Measurements from ENCODE around the gene MRPS2.
"Not testable (repeated sequence)": the region's sequence is repeated elsewhere in the genome, so short reads cannot be mapped to it uniquely, and the experiment has no call there.

Gene MRPS2

GRCh38 chr9:135514342-135515082 lies 14.0 kb downstream of the MRPS2 start:
- DNase-seq (ENCODE audit: low read depth, low spot score), result no peak

GRCh38 chr9:135515083-135515951 lies 14.8 kb downstream of the MRPS2 start:
- no peak for DNase-seq (ENCODE audit: low read depth, low spot score)

DNA sequence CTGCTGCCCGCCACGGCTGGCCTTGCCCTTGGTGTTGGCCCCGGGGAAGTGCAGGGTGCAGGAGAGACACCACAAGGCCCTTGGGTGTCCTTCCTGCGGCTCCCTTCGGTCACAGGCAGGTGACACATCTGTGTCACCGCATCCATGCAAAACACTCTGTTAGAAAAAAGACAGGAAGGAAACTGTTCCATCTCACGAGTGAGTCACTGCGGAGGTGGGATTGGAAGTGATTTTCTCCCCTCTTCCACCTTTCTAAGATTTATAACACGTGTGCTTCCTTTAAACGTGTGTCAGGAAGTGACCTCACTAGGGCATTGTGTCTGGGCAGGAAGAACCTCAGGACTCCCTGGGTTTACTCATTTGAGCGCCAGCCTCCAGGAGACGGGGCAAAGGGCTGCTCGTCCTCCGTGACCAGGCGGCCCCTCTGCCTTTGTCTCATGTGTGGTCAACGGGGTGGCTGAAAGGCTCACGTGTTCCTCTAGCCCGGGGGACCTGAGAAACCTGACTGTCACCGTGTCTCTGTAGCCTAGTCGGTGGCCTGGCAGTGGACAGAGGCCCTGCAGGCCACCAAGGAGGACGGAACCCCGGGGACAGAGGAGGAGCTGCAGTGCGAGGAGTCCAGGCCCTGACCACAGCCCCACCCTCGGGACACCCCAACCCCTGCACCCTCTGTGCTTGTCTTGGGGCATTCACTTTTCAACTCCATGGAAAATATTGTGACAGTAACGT lies 15.8 kb downstream of the MRPS2 start:
- no peak for DNase-seq (ENCODE audit: low read depth, low spot score)

DNA sequence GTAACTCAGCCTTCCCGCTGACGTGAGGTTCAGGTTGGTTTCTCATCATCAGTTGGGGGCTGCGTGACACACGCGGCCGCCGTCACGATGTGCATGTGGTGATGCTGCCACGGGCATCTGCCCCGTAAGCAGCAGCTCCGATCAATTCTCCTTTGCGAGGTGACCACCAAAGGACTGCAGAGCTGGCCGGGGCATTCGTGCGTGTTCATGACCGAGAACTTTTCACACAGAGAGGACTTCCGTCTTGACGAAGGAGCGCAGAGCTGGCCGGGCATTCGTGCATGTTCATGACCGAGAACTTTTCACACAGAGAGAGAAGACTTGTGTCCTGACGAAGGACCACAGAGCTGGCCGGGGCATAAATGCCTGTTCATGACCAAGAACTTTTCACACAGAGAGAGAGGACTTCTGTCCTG lies 16.9 kb downstream of the MRPS2 start:
- DNase-seq (ENCODE audit: low read depth, low spot score), result no peak

DNA sequence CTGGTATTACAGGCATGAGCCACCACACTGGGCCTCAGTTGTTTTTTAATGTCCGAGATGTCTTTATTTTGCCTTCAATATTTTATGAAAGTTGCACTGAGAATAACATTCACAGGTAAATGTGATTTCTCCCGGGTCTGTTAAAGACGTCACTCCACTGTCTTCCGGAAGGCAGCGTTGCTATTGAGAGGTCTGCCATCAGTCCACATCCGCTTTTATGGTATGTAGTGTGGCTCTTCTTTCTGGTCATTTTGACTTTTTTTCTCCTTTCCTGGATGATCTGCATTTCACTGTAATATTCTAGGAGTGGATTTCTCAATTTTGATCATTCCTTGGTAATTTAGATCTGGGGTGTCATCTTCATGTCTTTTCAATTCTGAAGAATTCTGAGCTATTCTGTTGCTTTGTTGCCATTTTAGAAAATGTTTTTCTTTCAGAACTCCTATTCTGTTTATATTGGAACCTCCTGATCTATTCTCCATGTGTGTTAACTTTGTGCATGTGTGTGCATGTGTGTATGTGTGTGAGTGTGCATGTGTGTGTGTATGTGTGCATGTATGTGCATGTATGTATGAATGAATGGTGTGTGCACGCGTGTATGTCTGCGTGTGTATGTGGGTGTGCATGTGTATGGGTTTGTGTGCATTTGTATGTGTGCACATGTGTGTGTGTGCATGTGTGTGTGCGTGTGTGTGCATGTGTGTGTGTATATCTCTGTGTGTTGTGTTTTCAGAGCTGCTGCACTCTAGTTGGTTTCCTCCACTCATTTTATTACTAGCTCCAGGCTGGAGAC lies 18.9 kb downstream of the MRPS2 start:
- DNase-seq (ENCODE audit: low read depth, low spot score), result no peak

DNA sequence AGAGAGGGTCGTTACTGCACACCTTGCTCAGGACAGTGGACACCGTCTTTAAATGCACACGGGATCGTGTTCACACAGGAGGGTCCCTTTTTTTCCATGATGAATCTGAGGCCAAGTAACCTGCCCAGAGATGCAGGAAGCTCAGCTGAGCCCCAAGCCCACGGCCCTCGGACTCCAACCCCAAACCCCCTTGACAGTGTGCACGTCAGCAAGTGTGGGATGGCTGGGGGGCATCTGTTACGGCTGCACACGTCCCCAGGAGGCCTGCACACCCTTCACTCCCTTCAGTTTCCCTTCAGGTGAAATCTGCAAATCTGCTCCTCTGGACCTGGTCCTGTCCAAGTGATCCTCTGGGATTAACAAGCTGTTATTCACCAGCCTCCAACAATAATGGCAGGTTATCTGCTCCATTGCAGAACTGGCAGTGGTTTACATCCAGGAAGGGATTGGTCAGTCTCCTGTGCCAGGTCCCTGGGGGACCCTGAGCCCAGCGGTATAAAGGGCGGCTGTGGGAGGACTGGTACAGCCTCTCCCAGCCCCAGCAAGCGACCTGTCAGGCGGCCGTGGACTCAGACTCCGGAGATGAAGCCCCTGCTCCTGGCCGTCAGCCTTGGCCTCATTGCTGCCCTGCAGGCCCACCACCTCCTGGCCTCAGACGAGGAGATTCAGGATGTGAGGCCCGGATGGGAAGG lies 20.6 kb downstream of the MRPS2 start, which contains the start of gene LCN1:
TSS of gene LCN1 (plus strand) at position 525 of the 692 bp plus-strand sequence. CDS start at position 583, 58 bp downstream.
- DNase-seq (ENCODE audit: low read depth, low spot score), result no peak

- no peak for DNase-seq (ENCODE audit: low read depth, low spot score)
Observed at GRCh38 chr9:135521608-135522095, 21.2 kb downstream of the MRPS2 start.

DNA sequence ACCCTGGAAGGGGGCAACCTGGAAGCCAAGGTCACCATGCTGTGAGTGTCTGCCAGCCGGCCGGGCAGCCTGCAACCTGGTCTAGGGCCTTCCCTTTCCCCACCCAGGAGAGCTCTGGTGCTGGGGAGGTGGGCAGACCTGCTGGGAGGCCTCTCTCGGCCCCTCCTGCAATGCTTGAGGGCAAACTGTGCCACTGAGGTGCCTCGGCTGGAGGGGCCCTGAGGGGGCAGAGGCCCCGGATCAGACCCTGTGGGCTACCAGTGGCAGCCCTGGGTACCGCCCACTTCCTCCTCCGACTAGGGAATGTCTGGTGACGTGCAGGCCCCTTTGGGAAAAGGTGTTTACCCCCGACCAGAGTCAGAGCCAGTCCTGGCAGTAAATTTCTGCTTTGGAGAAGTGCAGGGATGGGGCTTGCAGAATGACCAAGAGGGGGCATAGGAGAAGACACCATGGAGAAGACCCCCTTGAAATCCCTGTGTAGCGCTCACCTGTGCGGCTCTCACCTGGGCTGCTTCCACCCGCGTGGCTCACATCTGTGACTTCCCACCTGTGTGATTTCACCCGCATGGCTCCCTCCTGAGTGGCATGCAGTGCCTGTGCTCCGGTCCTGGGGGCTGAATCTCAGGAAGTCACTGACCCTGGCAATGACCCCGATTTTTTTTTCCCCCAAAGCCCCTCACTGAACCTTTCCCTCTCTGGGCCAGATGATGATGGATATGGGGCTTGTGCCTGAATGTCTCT lies 21.8 kb downstream of the MRPS2 start:
- DNase-seq (ENCODE audit: low read depth, low spot score), result no peak

- DNase-seq (ENCODE audit: low read depth, low spot score), result no peak
Observed at GRCh38 chr9:135522931-135523330, 22.4 kb downstream of the MRPS2 start.

GRCh38 chr9:135523521-135524129 lies 23.1 kb downstream of the MRPS2 start:
- no peak for DNase-seq (ENCODE audit: low read depth, low spot score)

GRCh38 chr9:135524130-135524861 lies 23.8 kb downstream of the MRPS2 start:
- no peak for DNase-seq (ENCODE audit: low read depth, low spot score)

DNA sequence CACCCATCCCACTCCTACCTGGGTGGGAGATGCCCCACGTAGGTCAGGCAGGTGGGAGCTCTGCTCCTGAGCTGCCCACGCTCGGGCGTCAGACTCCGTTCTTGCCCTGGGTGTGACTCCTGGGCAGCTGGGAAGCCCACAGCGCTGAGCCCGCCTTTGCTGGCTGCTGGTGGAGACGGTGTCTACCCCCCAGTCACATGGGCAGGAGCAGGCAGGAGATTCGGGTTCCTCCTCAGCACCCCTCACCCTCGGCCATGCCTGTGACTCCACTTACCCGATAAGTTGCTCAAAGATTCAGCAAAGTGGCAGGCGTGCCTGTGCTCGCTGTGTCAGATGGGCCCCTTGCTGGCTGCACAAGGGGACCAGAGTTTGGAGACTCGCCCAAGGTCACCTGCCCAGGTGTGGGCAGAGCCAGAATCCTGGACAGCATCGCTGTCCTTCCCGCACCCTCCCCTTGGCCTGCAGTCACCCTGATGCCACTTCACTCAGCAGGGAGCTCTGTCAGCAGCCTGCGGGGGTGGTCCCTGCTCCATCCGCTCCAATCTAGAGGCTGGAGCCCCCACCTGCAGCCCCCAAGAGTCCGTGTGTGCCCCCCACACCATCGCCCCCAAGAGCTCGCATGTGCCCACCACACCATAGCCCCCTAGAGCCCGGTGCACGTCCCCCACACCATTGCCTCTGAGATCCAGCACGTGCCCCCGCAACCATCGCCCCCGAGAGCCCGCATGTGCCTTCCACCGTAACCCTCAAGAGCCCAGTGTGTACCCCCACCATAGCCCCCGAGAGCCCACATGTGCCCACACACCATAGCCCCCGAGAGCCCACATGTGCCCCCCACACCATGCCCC lies 25.0 kb downstream of the MRPS2 start:
- no peak for DNase-seq (ENCODE audit: low read depth, low spot score)

- no peak for DNase-seq (ENCODE audit: low read depth, low spot score)
Observed at GRCh38 chr9:135526089-135526729, 25.7 kb downstream of the MRPS2 start.

DNA sequence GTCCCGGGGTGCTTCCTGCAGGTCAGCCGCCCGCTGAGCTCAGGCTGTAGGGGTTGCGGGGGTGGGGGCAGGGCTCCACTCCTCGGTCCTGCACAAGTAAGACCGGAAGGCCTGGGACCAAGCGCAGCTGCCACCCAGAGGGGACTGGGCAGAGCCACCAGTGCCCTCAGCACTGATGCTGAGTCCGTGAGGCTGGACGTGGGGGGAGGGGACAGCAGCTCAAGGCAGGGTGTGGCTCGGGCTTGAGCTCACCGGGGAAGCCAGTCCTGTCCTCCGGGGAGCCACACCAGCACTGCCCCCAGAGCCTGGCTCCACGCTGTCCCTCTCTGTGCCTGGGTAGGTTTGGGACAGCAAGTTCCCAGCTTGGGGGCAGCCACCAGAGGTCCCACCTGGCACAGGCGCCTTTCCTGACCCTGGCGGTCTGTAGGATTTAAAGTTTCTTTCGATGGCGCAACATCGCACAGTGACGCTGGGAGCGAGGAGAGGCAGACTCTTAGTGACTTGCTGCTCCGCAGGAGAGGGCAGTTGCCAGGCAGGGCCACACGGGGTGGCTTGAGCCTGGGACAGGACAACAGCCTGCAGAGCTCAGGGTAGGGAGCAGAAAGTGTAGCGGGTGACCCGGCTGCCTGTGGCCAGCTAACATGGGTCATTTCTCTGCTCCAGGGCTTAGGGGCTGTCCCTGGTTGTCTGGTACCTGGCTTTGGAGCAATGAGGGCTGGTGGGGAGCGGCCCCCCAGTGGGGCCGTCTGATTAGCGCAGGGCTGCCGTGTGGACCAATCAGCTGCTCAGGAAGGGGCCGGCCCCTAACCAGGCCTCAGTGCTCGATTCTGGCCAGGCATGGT lies 26.5 kb downstream of the MRPS2 start:
- no peak for DNase-seq (ENCODE audit: low read depth, low spot score)

DNA sequence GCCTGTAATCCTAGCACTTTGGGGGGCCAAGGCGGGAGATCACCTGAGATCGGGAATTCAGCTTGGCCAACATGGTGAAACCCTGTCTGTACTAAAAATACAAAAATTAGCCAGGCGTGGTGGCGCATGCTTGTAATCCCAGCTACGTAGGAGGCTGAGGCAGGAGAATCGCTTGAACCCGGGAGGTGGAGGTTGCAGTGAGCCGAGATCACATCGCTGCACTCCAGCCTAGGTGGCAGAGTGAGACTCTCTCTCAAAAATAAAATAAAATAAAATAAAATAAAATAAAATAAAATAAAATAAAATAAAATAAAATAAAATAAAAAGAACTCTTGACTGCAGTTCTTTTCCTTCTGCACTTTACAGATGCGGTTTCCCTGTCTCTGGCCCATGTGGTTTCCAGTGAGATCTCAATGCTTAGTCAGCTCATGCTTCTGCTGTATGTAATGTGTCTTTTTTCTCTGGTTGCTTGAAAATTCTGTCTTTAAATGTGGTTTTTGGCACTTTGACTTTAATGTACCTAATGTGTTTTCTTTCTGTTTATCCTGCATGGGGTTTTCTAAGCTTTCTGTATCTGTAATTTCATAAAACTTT lies 28.5 kb downstream of the MRPS2 start:
- not testable (repeated sequence) for DNase-seq (ENCODE audit: low read depth, low spot score)

- DNase-seq (ENCODE audit: low read depth, low spot score), result no peak
Observed at GRCh38 chr9:135530146-135530545, 29.7 kb downstream of the MRPS2 start.
